HCT116 (cell line): ENCODE data around the gene OTULIN. TPM values are rescaled to one million over a fixed set of nuclear protein-coding genes. Genes with fewer than 3 reads are reported as not detected.
A peak's percentile ranks its signal among the peaks of the same experiment; 100 is the strongest.

Experiments used
- ATAC-seq: fragments of 200-7000 bp; cut with Tn5 transposase; 2 replicates; pipeline ENCODE4 v1.9.1; 2020; ENCODE audit warnings: mild to moderate bottlenecking, moderate library complexity
- BruUV-seq: library from RNA; stranded (reverse); fragments of 400-500 nt; replicated peaks from 2 replicates; lab custom pipeline; 2021; lab: Mats Ljungman, UMichigan
- CTCF ChIA-PET: fragments of 300-600 bp; sonication (Branson Sonifier 250); formaldehyde crosslinking; loops from one replicate; lab custom pipeline; 2021; ENCODE audit warnings: antibody characterized with exemption; lab: Charles Lee
- POLR2A ChIA-PET: fragments of 300-600, 350-600 bp; sonication (Branson Sonifier 250); formaldehyde crosslinking; loops from one replicate; lab custom pipeline; 2021; ENCODE audit warnings: antibody characterized with exemption; lab: Charles Lee
- RAD21 ChIA-PET, 2 experiments: fragments of 300-600 bp; sonication (Branson Sonifier 250); formaldehyde crosslinking; loops; one replicate each; lab custom pipeline; 2023; ENCODE audit warnings: low total read pairs in 2 of 2; ENCODE audit not compliant: uncharacterized antibody in 2 of 2, unreplicated experiment in 2 of 2, low non-redundant PET in 1 of 2; lab: Charles Lee
- DNase-seq: peaks from one replicate; pipeline ENCODE4 v3.0.0-alpha.2; 2010; ENCODE audit warnings: low read depth, low spot score
- H2AFZ ChIP-seq: fragments of 200-600 bp; shearing (Covaris generic), sonication (generic); 2 replicates; pipeline ENCODE4 v1.6.1; 2017; ENCODE audit warnings: low read depth, mixed run types, mixed read lengths, antibody characterized with exemption, low read length; ENCODE audit not compliant: poor library complexity, severe bottlenecking
- H3K27ac ChIP-seq: 2 replicates; pipeline ENCODE4 v1.5.1; 2012; ENCODE audit warnings: low read depth, low read length
- H3K27me3 ChIP-seq: fragments of 200-600 bp; sonication (generic); 2 replicates; pipeline ENCODE4 v1.6.1; 2016; ENCODE audit warnings: mixed run types, low read length, mixed read lengths; ENCODE audit not compliant: insufficient read depth
- H3K36me3 ChIP-seq, 2 experiments: fragments of 200-500 bp in 1 of 2; fragments of 200-600 bp in 1 of 2; sonication (Bioruptor generic) in 1 of 2; sonication (generic) in 1 of 2; 2 replicates each; pipeline versions ENCODE4 v1.5.1 to v1.6.1; 2014 to 2016; ENCODE audit warnings: low read length in 2 of 2, inconsistent platforms in 1 of 2, mixed read lengths in 1 of 2, mixed run types in 1 of 2; ENCODE audit not compliant: insufficient read depth in 2 of 2, control insufficient read depth in 1 of 2
- H3K4me1 ChIP-seq, 2 experiments: fragments of 200-600 bp in 1 of 2; sonication (generic) in 1 of 2; 2 replicates each; pipeline versions ENCODE4 v1.5.1 to v1.6.1; 2012 to 2017; ENCODE audit warnings: low read length in 2 of 2, inconsistent platforms in 1 of 2, mild to moderate bottlenecking in 1 of 2, mixed read lengths in 1 of 2, mixed run types in 1 of 2, moderate library complexity in 1 of 2; ENCODE audit not compliant: insufficient read depth in 2 of 2, control insufficient read depth in 1 of 2
- H3K4me2 ChIP-seq: fragments of 200-600 bp; sonication (generic); 2 replicates; pipeline ENCODE4 v1.6.1; 2017; ENCODE audit warnings: mixed run types, low read length, mixed read lengths
- H3K4me3 ChIP-seq, 2 experiments: fragments of 200-600 bp in 1 of 2; sonication (generic) in 1 of 2; replicated peaks in 1 of 2; 2 replicates each; pipeline ENCODE4 v1.5.1; 2011 to 2016; ENCODE audit warnings: low read length in 2 of 2, control low read depth in 1 of 2, low read depth in 1 of 2, mild to moderate bottlenecking in 1 of 2, mixed read lengths in 1 of 2, mixed run types in 1 of 2
- H3K79me2 ChIP-seq: fragments of 200-600 bp; sonication (generic); 2 replicates; pipeline ENCODE4 v1.6.1; 2017; ENCODE audit warnings: mild to moderate bottlenecking, mixed run types, low read length, moderate library complexity, mixed read lengths; ENCODE audit not compliant: insufficient read depth
- H3K9ac ChIP-seq: fragments of 200-600 bp; sonication (generic); 2 replicates; pipeline ENCODE4 v1.6.1; 2016; ENCODE audit warnings: low read length, mixed read lengths
- H3K9me2 ChIP-seq: fragments of 200-600 bp; sonication (generic), shearing (Covaris generic); 2 replicates; pipeline ENCODE4 v1.6.1; 2017; ENCODE audit warnings: mixed run types, mild to moderate bottlenecking, moderate library complexity; ENCODE audit not compliant: insufficient read depth
- H3K9me3 ChIP-seq, 2 experiments: fragments of 200-500 bp in 1 of 2; fragments of 200-600 bp in 1 of 2; sonication (Bioruptor generic) in 1 of 2; sonication (generic) in 1 of 2; 2 replicates each; pipeline ENCODE4 v1.6.1; 2014 to 2017; ENCODE audit warnings: low read length in 2 of 2, mixed read lengths in 2 of 2, inconsistent platforms in 1 of 2, low read depth in 1 of 2, mild to moderate bottlenecking in 1 of 2, mixed run types in 1 of 2, moderate library complexity in 1 of 2; ENCODE audit not compliant: control insufficient read depth in 1 of 2, insufficient read depth in 1 of 2
- H4K20me1 ChIP-seq: fragments of 200-600 bp; sonication (generic), shearing (Covaris generic); 2 replicates; pipeline ENCODE4 v1.6.1; 2017; ENCODE audit warnings: mixed run types, mild to moderate bottlenecking, moderate library complexity; ENCODE audit not compliant: insufficient read depth
- EZH2 ChIP-seq: fragments of 200-600 bp; sonication (generic); IDR thresholded peaks from 2 replicates; pipeline ENCODE4 v1.6.1; 2017; ENCODE audit warnings: antibody characterized with exemption, mixed run types
- EZH2phosphoT487 ChIP-seq: fragments of 200-600 bp; IDR thresholded peaks from 2 replicates; pipeline ENCODE4 v1.6.1; 2018; ENCODE audit warnings: antibody characterized with exemption, borderline replicate concordance
- FOSL1 ChIP-seq: IDR thresholded peaks from 2 replicates; pipeline ENCODE4 v1.6.1; 2012; ENCODE audit warnings: low read depth
- intact Hi-C: fragments of 100-400 bp; cut with micrococcal nuclease; formaldehyde crosslinking; loops from 2 replicates; pipeline ENCODE4 v1.10.0; 2022
- total RNA-seq: library from RNA; stranded (reverse); gene quantifications from one replicate; pipeline ENCODE4 v1.2.1, GENCODE V29; 2021; ENCODE audit not compliant: unreplicated experiment
- TF ChIP-seq, protein P1 (sequence below): IDR thresholded peaks from 2 replicates; pipeline ENCODE4 v1.6.1; 2012
- TF ChIP-seq, protein P2 (sequence below): IDR thresholded peaks from 2 replicates; pipeline ENCODE4 v1.6.1; 2011; ENCODE audit warnings: mild to moderate bottlenecking, low read length, moderate library complexity; ENCODE audit not compliant: insufficient replicate concordance; ENCODE audit errors: extremely low read depth
- TF ChIP-seq, protein P3 (sequence below): IDR thresholded peaks from 2 replicates; pipeline ENCODE4 v1.6.1; 2012; ENCODE audit warnings: low read depth

Gene OTULIN
- total RNA-seq, 1 experiment from 2014 or later, result 25.7 TPM

DNA sequence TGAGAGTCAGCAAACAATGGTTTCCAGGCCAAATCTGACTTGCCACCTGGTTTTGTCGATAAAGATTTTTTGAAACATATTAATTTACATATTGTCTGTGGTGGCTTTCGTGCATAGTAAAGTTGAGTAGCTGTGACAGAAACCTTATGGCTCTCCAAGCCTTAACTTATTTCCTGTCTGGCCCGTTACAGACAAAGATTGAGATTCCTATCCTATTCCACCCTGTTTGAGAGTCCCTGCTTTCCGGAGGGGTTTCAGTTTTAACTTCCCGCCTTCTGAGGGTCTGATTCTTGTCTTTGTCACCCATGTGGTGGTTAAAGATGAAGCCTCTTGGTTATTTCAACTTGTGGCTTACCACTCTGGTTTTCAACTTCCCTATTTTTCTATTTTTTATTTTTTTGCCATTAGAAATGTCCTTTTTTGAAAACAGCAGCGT lies 11.4 kb downstream of the OTULIN start:
- POLR2A ChIA-PET, result no interaction called here
- RAD21 ChIA-PET, result no interaction called here
- H3K36me3 ChIP-seq, result peaks cover 7 to 8% of the 10 kb centered on the region in 2 experiments; a peak in 3 of 4 replicates
- H3K4me2 ChIP-seq, result no peak overlapping the region
- H4K20me1 ChIP-seq, result no peaks in the 10 kb centered on the region
- no peaks in the 10 kb centered on the region for H3K9me3 ChIP-seq
- H3K9me2 ChIP-seq, result no peaks in the 10 kb centered on the region
- DNase-seq, result no peak
- CTCF ChIA-PET, result interaction anchor here (1.4 kb wide), 1 partner anchor 27 kb away, joined by 3 read pairs; no protein-coding TSS in a partner anchor
- no peak for ATAC-seq
- H3K27ac ChIP-seq, result no peak overlapping the region
- no TSS peak for BruUV-seq
- no peaks in the 10 kb centered on the region for H3K27me3 ChIP-seq
- no peak overlapping the region for H2AFZ ChIP-seq
- TF ChIP-seq, protein P1, sequence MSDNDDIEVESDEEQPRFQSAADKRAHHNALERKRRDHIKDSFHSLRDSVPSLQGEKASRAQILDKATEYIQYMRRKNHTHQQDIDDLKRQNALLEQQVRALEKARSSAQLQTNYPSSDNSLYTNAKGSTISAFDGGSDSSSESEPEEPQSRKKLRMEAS, result no peak
- TF ChIP-seq, protein P2, sequence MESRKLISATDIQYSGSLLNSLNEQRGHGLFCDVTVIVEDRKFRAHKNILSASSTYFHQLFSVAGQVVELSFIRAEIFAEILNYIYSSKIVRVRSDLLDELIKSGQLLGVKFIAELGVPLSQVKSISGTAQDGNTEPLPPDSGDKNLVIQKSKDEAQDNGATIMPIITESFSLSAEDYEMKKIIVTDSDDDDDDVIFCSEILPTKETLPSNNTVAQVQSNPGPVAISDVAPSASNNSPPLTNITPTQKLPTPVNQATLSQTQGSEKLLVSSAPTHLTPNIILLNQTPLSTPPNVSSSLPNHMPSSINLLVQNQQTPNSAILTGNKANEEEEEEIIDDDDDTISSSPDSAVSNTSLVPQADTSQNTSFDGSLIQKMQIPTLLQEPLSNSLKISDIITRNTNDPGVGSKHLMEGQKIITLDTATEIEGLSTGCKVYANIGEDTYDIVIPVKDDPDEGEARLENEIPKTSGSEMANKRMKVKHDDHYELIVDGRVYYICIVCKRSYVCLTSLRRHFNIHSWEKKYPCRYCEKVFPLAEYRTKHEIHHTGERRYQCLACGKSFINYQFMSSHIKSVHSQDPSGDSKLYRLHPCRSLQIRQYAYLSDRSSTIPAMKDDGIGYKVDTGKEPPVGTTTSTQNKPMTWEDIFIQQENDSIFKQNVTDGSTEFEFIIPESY, result no peak
- no peak for TF ChIP-seq EZH2
- H3K79me2 ChIP-seq, result peaks cover 88% of the 10 kb centered on the region
- intact Hi-C loops, result no loop called here
- H3K4me1 ChIP-seq, result no peaks in the 10 kb centered on the region
- no peak overlapping the region for H3K4me3 ChIP-seq
- no peak overlapping the region for H3K9ac ChIP-seq

DNA sequence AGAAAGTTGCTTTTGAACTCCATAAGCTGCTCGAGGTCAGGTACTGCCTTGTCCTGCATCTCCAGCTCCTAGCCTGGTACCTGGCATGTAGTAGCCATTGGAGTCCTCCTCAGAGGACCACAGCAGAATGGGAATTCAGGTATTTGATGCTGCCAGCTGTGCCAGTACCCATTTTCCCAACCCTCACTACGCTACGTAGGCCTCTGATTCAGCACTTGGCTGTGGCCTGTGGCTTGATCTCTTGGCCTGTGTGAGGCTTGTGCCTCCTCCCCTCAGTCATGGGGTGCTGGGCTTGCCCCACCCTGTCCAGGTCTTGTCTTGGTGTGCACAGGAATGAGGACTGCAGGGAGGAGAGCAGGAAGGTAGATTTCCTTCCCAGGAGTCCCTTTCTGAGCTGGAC lies 11.8 kb downstream of the OTULIN start:
- TF ChIP-seq, protein P3, sequence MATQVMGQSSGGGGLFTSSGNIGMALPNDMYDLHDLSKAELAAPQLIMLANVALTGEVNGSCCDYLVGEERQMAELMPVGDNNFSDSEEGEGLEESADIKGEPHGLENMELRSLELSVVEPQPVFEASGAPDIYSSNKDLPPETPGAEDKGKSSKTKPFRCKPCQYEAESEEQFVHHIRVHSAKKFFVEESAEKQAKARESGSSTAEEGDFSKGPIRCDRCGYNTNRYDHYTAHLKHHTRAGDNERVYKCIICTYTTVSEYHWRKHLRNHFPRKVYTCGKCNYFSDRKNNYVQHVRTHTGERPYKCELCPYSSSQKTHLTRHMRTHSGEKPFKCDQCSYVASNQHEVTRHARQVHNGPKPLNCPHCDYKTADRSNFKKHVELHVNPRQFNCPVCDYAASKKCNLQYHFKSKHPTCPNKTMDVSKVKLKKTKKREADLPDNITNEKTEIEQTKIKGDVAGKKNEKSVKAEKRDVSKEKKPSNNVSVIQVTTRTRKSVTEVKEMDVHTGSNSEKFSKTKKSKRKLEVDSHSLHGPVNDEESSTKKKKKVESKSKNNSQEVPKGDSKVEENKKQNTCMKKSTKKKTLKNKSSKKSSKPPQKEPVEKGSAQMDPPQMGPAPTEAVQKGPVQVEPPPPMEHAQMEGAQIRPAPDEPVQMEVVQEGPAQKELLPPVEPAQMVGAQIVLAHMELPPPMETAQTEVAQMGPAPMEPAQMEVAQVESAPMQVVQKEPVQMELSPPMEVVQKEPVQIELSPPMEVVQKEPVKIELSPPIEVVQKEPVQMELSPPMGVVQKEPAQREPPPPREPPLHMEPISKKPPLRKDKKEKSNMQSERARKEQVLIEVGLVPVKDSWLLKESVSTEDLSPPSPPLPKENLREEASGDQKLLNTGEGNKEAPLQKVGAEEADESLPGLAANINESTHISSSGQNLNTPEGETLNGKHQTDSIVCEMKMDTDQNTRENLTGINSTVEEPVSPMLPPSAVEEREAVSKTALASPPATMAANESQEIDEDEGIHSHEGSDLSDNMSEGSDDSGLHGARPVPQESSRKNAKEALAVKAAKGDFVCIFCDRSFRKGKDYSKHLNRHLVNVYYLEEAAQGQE, result no peak
- TF ChIP-seq FOSL1 (no peak), EZH2phosphoT487 (no peak)
- TF ChIP-seq, protein P1, result no peak
- RAD21 ChIA-PET, result no interaction called here
- Histone ChIP-seq H3K4me3 (no peak overlapping the region), H3K4me2 (no peak overlapping the region), H3K36me3 (peaks cover 7 to 8% of the 10 kb centered on the region in 2 experiments; a peak in 3 of 4 replicates), H3K4me1 (no peaks in the 10 kb centered on the region), H3K9me2 (no peaks in the 10 kb centered on the region), H2AFZ (no peak overlapping the region), H4K20me1 (no peaks in the 10 kb centered on the region), H3K27ac (no peak overlapping the region), H3K9ac (no peak overlapping the region), H3K9me3 (no peaks in the 10 kb centered on the region), H3K27me3 (no peaks in the 10 kb centered on the region), H3K79me2 (peaks cover 84% of the 10 kb centered on the region)
- intact Hi-C loops, result no loop called here
- BruUV-seq, result no TSS peak
- DNase-seq, result no peak
- CTCF ChIA-PET, result interaction anchor here (1.4 kb wide), 1 partner anchor 27 kb away, joined by 3 read pairs; no protein-coding TSS in a partner anchor
- ATAC-seq, result peak; percentile 44; the same call in 1 of the 2 replicates
- POLR2A ChIA-PET, result no interaction called here
